ENCODE measurements around the gene VARS2. TPM values are rescaled to one million over a fixed set of nuclear protein-coding genes. Genes with fewer than 3 reads are reported as not detected.

Gene VARS2
- total and polyA plus RNA-seq, 9 of the 15 experiments (the other 6 are each of a cell fraction or from before 2014, with no cell fraction given) = 1.6 to 53.6 (median 29.9) TPM

- TF ChIP-seq PHF8 (IDR thresholded peaks at IDR 0.05; ENCODE audit: borderline replicate concordance, low read length) (peak; percentile 20; the same call in 1 of the 2 replicates), SMARCE1 (IDR thresholded peaks at IDR 0.05) (no peak), RBFOX2 (IDR thresholded peaks at IDR 0.05; ENCODE audit: low read depth, low read length) (0 out of 2 replicates have a peak, but pooled peaks have one; percentile 45), CTBP1 (IDR thresholded peaks at IDR 0.05; ENCODE audit: borderline replicate concordance) (no peak), BRD9 (IDR thresholded peaks at IDR 0.05; ENCODE audit: low read depth, partially characterized antibody) (no peak), RBBP5 (IDR thresholded peaks at IDR 0.05; ENCODE audit: borderline replicate concordance, insufficient read depth, low read length, poor library complexity, severe bottlenecking) (peak; percentile 14), ATF4 (CRISPR knock-in tag; IDR thresholded peaks at IDR 0.05) (no peak), ZNF347 (CRISPR knock-in tag; IDR thresholded peaks at IDR 0.05; ENCODE audit: low read depth) (no peak), ILF3 (IDR thresholded peaks at IDR 0.05; ENCODE audit: borderline replicate concordance) (no peak), ZNF780A (CRISPR knock-in tag; IDR thresholded peaks at IDR 0.05) (no peak), THRA (IDR thresholded peaks at IDR 0.05) (no peak), SAFB (IDR thresholded peaks at IDR 0.05; ENCODE audit: borderline replicate concordance, low read depth, low read length) (0 out of 2 replicates have a peak, but pooled peaks have one; percentile 30), L3MBTL2 (IDR thresholded peaks at IDR 0.05) (no peak)
- TF ChIP-seq, protein P1, sequence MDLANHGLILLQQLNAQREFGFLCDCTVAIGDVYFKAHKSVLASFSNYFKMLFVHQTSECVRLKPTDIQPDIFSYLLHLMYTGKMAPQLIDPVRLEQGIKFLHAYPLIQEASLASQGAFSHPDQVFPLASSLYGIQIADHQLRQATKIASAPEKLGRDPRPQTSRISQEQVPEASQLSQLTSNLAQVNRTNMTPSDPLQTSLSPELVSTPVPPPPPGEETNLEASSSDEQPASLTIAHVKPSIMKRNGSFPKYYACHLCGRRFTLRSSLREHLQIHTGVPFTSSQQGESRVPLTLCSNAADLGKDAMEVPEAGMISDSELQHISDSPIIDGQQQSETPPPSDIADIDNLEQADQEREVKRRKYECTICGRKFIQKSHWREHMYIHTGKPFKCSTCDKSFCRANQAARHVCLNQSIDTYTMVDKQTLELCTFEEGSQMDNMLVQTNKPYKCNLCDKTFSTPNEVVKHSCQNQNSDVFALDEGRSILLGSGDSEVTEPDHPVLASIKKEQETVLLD (IDR thresholded peaks at IDR 0.05) = no peak
Observed at GRCh38 chr6:30883685-30884520, 30.1 kb upstream of the VARS2 start, which contains the start of gene DDR1 (continued).

Measured in K562 (cell line).